ENCODE measurements around the gene FAM161B. TPM values are rescaled to one million over a fixed set of nuclear protein-coding genes. Genes with fewer than 3 reads are reported as not detected.

Gene FAM161B
- polyA plus RNA-seq, 2 of the 4 experiments (the other 2 are of a cell fraction) = 1.6 TPM

GRCh38 chr14:73887318-73887616 lies 62.6 kb downstream of the FAM161B start:
- H3K4me2 ChIP-seq = peak overlapping the region; percentile 80
- no peak for FAIRE-seq
- peaks cover 20% of the 10 kb centered on the region for H3K4me1 ChIP-seq
- ChIA-PET CTCF (interaction anchor here (1.4 kb wide), 1 partner anchor 42 kb away, joined by 3 read pairs; no protein-coding TSS in a partner anchor), POLR2A (interaction anchor here (0.6 to 2.0 kb wide), 10 partner anchors 12 to 396 kb away, joined by 3 to 18 read pairs (median 5); partner anchors contain the start of genes COQ6, FAM161B, PTGR2 and RIOX1)
- DNase-seq (ENCODE audit: low read depth in 1 of 2, low spot score in 1 of 2) = peak in 1 of 2 experiments; percentile 9
- 0 out of 2 replicates have a peak, but pooled peaks have one; percentile 29 for TF ChIP-seq KDM5A (IDR thresholded peaks at IDR 0.05)
- peak; percentile 29; the same call in 1 of the 2 replicates for TF ChIP-seq PHF8 (IDR thresholded peaks at IDR 0.05; ENCODE audit: borderline replicate concordance, low read depth)
- no peak for TF ChIP-seq ATOH8 (CRISPR knock-in tag; IDR thresholded peaks at IDR 0.05; ENCODE audit: low read depth)
- no peak for TF ChIP-seq ZSCAN20 (CRISPR knock-in tag; IDR thresholded peaks at IDR 0.05)
- TF ChIP-seq BHLHE40 (IDR thresholded peaks at IDR 0.05; ENCODE audit: low read depth, low read length) = no peak
- TF ChIP-seq PBX3 (IDR thresholded peaks at IDR 0.05) = no peak
- TF ChIP-seq FOSL2 (IDR thresholded peaks at IDR 0.05) = no peak
- no peak for TF ChIP-seq FOSL2 (CRISPR knock-in tag; IDR thresholded peaks at IDR 0.05)
- TF ChIP-seq KDM1A (IDR thresholded peaks at IDR 0.05; ENCODE audit: low read depth) = no peak
- TF ChIP-seq HEYL (CRISPR knock-in tag; IDR thresholded peaks at IDR 0.05) = no peak
- no peak for TF ChIP-seq HOXA7 (CRISPR knock-in tag; IDR thresholded peaks at IDR 0.05)
- TF ChIP-seq NR3C1 (IDR thresholded peaks at IDR 0.05) = no peak
- no peak for TF ChIP-seq CHD4 (IDR thresholded peaks at IDR 0.05; ENCODE audit: borderline replicate concordance)
- TF ChIP-seq TFCP2L1 (CRISPR knock-in tag; IDR thresholded peaks at IDR 0.05) = no peak
- TF ChIP-seq ESRRA (IDR thresholded peaks at IDR 0.05; ENCODE audit: borderline replicate concordance, low read length) = no peak
- TF ChIP-seq EP300 (IDR thresholded peaks at IDR 0.05) = no peak
- H3K27ac ChIP-seq = peak overlapping the region; percentile 82 to 96
- ATAC-seq = no peak
- peak overlapping the region; percentile 73 for H3K4me3 ChIP-seq
- WGBS (ENCODE audit: missing lambda C conversion rate) = 1% methylated on average over 7 of the region's 7 CpGs
- no peaks in the 10 kb centered on the region for H3K9me3 ChIP-seq

GRCh38 chr14:73886449-73887317 lies 63.2 kb downstream of the FAM161B start, which contains the start of gene ZNF410:
Gene ZNF410 (plus strand): TSS chr14:73886859. CDS start chr14:73892176, 5,317 bp downstream.
- DNase-seq (ENCODE audit: low read depth in 1 of 2, low spot score in 1 of 2) (peak; percentile 92 to 97), ATAC-seq (peak; percentile 99), FAIRE-seq (peak; percentile 63)
- H3K4me2 ChIP-seq = peak within 1 kb of the TSS; percentile 80
- CTCF ChIA-PET = no interaction called here
- H3K27ac ChIP-seq = peak within 1 kb of the TSS; percentile 82 to 96
- WGBS (ENCODE audit: missing lambda C conversion rate) = under 1% methylated on average over 47 of the region's 65 CpGs
- H3K4me1 ChIP-seq = peaks cover 20% of the 10 kb centered on the region
- H3K4me3 ChIP-seq = peak within 1 kb of the TSS; percentile 73
- H3K9me3 ChIP-seq = no peaks in the 10 kb centered on the region
- TF ChIP-seq HOXB13 (CRISPR knock-in tag; IDR thresholded peaks at IDR 0.05; ENCODE audit: low read depth) (no peak), MAZ (IDR thresholded peaks at IDR 0.05; ENCODE audit: borderline replicate concordance, low read depth, low read length) (peak; percentile 63; the same call in 1 of the 2 replicates), POLR2A (IDR thresholded peaks at IDR 0.05; ENCODE audit: low read length) (peak; percentile 41), MAFK (IDR thresholded peaks at IDR 0.05; ENCODE audit: partially characterized antibody) (peak; percentile 81), MAX (IDR thresholded peaks at IDR 0.05) (peak; percentile 94), PHF8 (IDR thresholded peaks at IDR 0.05; ENCODE audit: borderline replicate concordance, low read depth) (peak; percentile 77), JUN (IDR thresholded peaks at IDR 0.05) (peak; percentile 71 to 91; a peak in 4 of 5 replicates), JUNB (IDR thresholded peaks at IDR 0.05) (no peak), E2F6 (IDR thresholded peaks at IDR 0.05; ENCODE audit: borderline replicate concordance, low read depth) (peak; percentile 66; the same call in 1 of the 2 replicates), HDAC2 (IDR thresholded peaks at IDR 0.05) (no peak), CEBPB (IDR thresholded peaks at IDR 0.05) (no peak), MYC (IDR thresholded peaks at IDR 0.05; ENCODE audit: borderline replicate concordance, low read length) (peak; percentile 71), RCOR1 (IDR thresholded peaks at IDR 0.05; ENCODE audit: low read depth, low read length) (no peak), BCL3 (IDR thresholded peaks at IDR 0.05) (peak; percentile 69; the same call in 1 of the 3 replicates), KDM5A (IDR thresholded peaks at IDR 0.05) (peak; percentile 43)
- POLR2A ChIA-PET = interaction anchor here (0.6 to 2.0 kb wide), 13 partner anchors 10 to 396 kb away, joined by 3 to 18 read pairs (median 4); partner anchors contain the start of genes COQ6, FAM161B, PTGR2 and RIOX1

Data from A549 (cell line).